Loucy (cell line): Measurements from ENCODE around the gene RNU7-1.

ENCODE experiments used
- EZH2phosphoT487 ChIP-seq: fragments of 200-600 bp; IDR thresholded peaks from 2 replicates; pipeline ENCODE4 v1.6.1; 2018; ENCODE audit warnings: antibody characterized with exemption, mild to moderate bottlenecking, moderate library complexity, borderline replicate concordance
- TF ChIP-seq, protein P1 (sequence below): fragments of 200-600 bp; sonication (generic); conservative IDR thresholded peaks from 2 replicates; pipeline ENCODE4 v1.5.1; 2014; ENCODE audit warnings: mild to moderate bottlenecking, antibody characterized with exemption, low read length

DNA sequence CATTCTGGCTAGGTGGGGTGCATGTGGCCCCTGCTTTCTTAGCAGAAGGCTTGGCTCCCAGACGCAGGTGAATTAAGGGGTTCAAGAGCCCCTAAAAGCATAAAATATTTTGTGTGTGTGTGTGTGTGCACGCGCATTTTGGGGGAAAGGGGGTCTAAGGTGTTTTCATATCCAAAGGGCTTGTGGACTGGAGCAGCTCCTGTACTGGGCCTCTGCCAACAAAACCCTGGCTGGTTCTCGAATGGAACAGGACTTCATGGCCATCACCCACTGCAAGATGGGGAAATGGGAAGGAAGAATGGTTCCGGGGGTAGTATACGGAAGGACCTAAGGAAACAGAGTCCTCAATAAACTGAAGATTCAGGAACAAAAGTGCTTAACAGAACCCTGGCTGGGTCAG lies 19.8 kb upstream of the RNU7-1 start:
- TF ChIP-seq, protein P1, sequence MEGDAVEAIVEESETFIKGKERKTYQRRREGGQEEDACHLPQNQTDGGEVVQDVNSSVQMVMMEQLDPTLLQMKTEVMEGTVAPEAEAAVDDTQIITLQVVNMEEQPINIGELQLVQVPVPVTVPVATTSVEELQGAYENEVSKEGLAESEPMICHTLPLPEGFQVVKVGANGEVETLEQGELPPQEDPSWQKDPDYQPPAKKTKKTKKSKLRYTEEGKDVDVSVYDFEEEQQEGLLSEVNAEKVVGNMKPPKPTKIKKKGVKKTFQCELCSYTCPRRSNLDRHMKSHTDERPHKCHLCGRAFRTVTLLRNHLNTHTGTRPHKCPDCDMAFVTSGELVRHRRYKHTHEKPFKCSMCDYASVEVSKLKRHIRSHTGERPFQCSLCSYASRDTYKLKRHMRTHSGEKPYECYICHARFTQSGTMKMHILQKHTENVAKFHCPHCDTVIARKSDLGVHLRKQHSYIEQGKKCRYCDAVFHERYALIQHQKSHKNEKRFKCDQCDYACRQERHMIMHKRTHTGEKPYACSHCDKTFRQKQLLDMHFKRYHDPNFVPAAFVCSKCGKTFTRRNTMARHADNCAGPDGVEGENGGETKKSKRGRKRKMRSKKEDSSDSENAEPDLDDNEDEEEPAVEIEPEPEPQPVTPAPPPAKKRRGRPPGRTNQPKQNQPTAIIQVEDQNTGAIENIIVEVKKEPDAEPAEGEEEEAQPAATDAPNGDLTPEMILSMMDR, result no peak
- no peak for TF ChIP-seq EZH2phosphoT487
